ENCODE measurements around the gene GLRA1.

The GLRA1 gene

GRCh38 chr5:151775025-151775606 lies 149.5 kb downstream of the GLRA1 start:
- no peak for DNase-seq

GRCh38 chr5:151773951-151774350 lies 150.7 kb downstream of the GLRA1 start:
- no peak for DNase-seq

GRCh38 chr5:151772846-151773561 lies 151.6 kb downstream of the GLRA1 start:
- DNase-seq, result peak in 5 of 58 donors; percentile 21 to 38 (median 31)

All from anterior cingulate cortex (tissue), 58 donors.